Natural killer cell (primary cell): ENCODE results near the gene MUC5AC. TPM values are rescaled to one million over a fixed set of nuclear protein-coding genes. Genes with fewer than 3 reads are reported as not detected.

ENCODE experiments used
- ATAC-seq, 3 donors: fragments of 150-1000 bp in 2 of 3; fragments of 200-7000 bp in 1 of 3; cut with Tn5 transposase; 1 replicate in 1 of 3; 2 replicates in 2 of 3; pipeline ENCODE4 v1.10.0; 2021; ENCODE audit warnings: mild to moderate bottlenecking in 2 of 3, moderate library complexity in 2 of 3
- DNase-seq, 2 donors: peaks; one replicate each; pipeline versions ENCODE4 v3.0.0 to v3.0.0-alpha.2; 2013 to 2021; ENCODE audit warnings: mixed read lengths in 1 of 2
- H3K27ac ChIP-seq: one replicate; pipeline ENCODE4 v1.5.1; 2013; ENCODE audit warnings: mild to moderate bottlenecking, low read length
- H3K27me3 ChIP-seq: one replicate; pipeline ENCODE4 v1.6.1; 2013; ENCODE audit warnings: low read length; ENCODE audit not compliant: control insufficient read depth, insufficient read depth
- H3K36me3 ChIP-seq: one replicate; pipeline ENCODE4 v1.6.1; 2013; ENCODE audit warnings: low read length; ENCODE audit not compliant: control insufficient read depth, insufficient read depth
- H3K4me1 ChIP-seq: one replicate; pipeline ENCODE4 v1.6.1; 2013; ENCODE audit warnings: low read length; ENCODE audit not compliant: control insufficient read depth, insufficient read depth
- H3K4me3 ChIP-seq: one replicate; pipeline ENCODE4 v1.5.1; 2013; ENCODE audit warnings: low read length
- H3K9me3 ChIP-seq: one replicate; pipeline ENCODE4 v1.6.1; 2013; ENCODE audit warnings: low read length; ENCODE audit not compliant: control insufficient read depth, insufficient read depth
- H3K27ac Mint-ChIP-seq, 2 donors: one replicate each; pipeline ENCODE4 v1.8.0; 2022; ENCODE audit warnings: mild to moderate bottlenecking in 2 of 2, mixed read lengths in 2 of 2, moderate library complexity in 1 of 2
- H3K27me3 Mint-ChIP-seq, 2 donors: one replicate each; pipeline ENCODE4 v1.8.0; 2022; ENCODE audit warnings: low read depth in 2 of 2, mixed read lengths in 2 of 2
- H3K36me3 Mint-ChIP-seq: one replicate; pipeline ENCODE4 v1.8.0; 2022; ENCODE audit warnings: mixed read lengths
- H3K4me1 Mint-ChIP-seq, 2 donors: one replicate each; pipeline ENCODE4 v1.8.0; 2022; ENCODE audit warnings: mixed read lengths in 2 of 2
- H3K4me3 Mint-ChIP-seq: one replicate; pipeline ENCODE4 v1.8.0; 2022; ENCODE audit warnings: mild to moderate bottlenecking, moderate library complexity, mixed read lengths
- H3K9me3 Mint-ChIP-seq, 2 donors: one replicate each; pipeline ENCODE4 v1.8.0; 2022; ENCODE audit warnings: mixed read lengths in 2 of 2
- CTCF ChIP-seq: fragments of 200-600 bp; IDR thresholded peaks from one replicate; pipeline ENCODE4 v1.8.0; 2022; ENCODE audit warnings: antibody characterized with exemption
- WGBS: methylation state at CpG from one replicate; pipeline ENCODE4 v1.1.7; 2013; ENCODE audit warnings: missing lambda C conversion rate; ENCODE audit not compliant: insufficient coverage; 5-methylcytosine and 5-hydroxymethylcytosine counted together
- intact Hi-C: fragments of 100-400 bp; cut with micrococcal nuclease; formaldehyde crosslinking; loops from one replicate; pipeline ENCODE4 v1.14.2; 2022
- total RNA-seq, 4 donors: library from RNA; stranded (reverse); fragments of 120-200 nt in 1 of 4; gene quantifications; one replicate each; pipeline versions ENCODE4 v1.2.3 to v1.2.4, GENCODE V29; 2013 to 2022

Gene MUC5AC
- total RNA-seq, 3 donors from 2014 or later (not counting 1 experiment from before 2014, with no cell fraction given), result not detected

- Mint-ChIP-seq H3K27me3 (no peaks in the 10 kb centered on the region), H3K4me1 (no peaks in the 10 kb centered on the region), H3K9me3 (no peaks in the 10 kb centered on the region), H3K36me3 (no peaks in the 10 kb centered on the region), H3K27ac (no peak overlapping the region), H3K4me3 (no peak overlapping the region)
- H3K4me3 ChIP-seq, result no peak overlapping the region
- H3K36me3 ChIP-seq, result no peaks in the 10 kb centered on the region
- H3K27ac ChIP-seq, result no peak overlapping the region
- no peaks in the 10 kb centered on the region for H3K27me3 ChIP-seq
- H3K9me3 ChIP-seq, result no peaks in the 10 kb centered on the region
- peak in 1 of 2 donors; percentile 11 for DNase-seq
- intact Hi-C loops, result no loop called here
- ATAC-seq, result no peak
- WGBS, result 87% methylated on average over 29 of the region's 29 CpGs
- H3K4me1 ChIP-seq, result no peaks in the 10 kb centered on the region
- no peak for TF ChIP-seq CTCF
Measured at GRCh38 chr11:1197431-1197885, 39.7 kb downstream of the MUC5AC start.

- no peaks in the 10 kb centered on the region for H3K9me3 ChIP-seq
- H3K27me3 ChIP-seq, result no peaks in the 10 kb centered on the region
- no peaks in the 10 kb centered on the region for H3K4me1 Mint-ChIP-seq
- 78% methylated on average over 33 of the region's 33 CpGs for WGBS
- H3K4me3 ChIP-seq, result no peak overlapping the region
- peaks cover 3% of the 10 kb centered on the region for H3K4me1 ChIP-seq
- ATAC-seq (no peak), DNase-seq (no peak)
- no peaks in the 10 kb centered on the region for H3K9me3 Mint-ChIP-seq
- H3K36me3 ChIP-seq, result no peaks in the 10 kb centered on the region
- TF ChIP-seq CTCF, result no peak
- intact Hi-C loops, result no loop called here
- H3K36me3 Mint-ChIP-seq, result no peaks in the 10 kb centered on the region
- H3K4me3 Mint-ChIP-seq, result no peak overlapping the region
- H3K27ac Mint-ChIP-seq, result no peak overlapping the region
- no peaks in the 10 kb centered on the region for H3K27me3 Mint-ChIP-seq
- no peak overlapping the region for H3K27ac ChIP-seq
Measured at GRCh38 chr11:1197886-1198560, 40.3 kb downstream of the MUC5AC start.

GRCh38 chr11:1198561-1199240 lies 40.9 kb downstream of the MUC5AC start:
- H3K36me3 Mint-ChIP-seq, result no peaks in the 10 kb centered on the region
- intact Hi-C loops, result no loop called here
- no peaks in the 10 kb centered on the region for H3K9me3 Mint-ChIP-seq
- no peak overlapping the region for H3K27ac Mint-ChIP-seq
- no peak overlapping the region for H3K27ac ChIP-seq
- no peaks in the 10 kb centered on the region for H3K27me3 ChIP-seq
- H3K27me3 Mint-ChIP-seq, result no peaks in the 10 kb centered on the region
- ATAC-seq (no peak), DNase-seq (no peak)
- no peak overlapping the region for H3K4me3 ChIP-seq
- TF ChIP-seq CTCF, result no peak
- no peak overlapping the region for H3K4me3 Mint-ChIP-seq
- no peaks in the 10 kb centered on the region for H3K9me3 ChIP-seq
- peaks cover 7% of the 10 kb centered on the region for H3K4me1 ChIP-seq
- H3K36me3 ChIP-seq, result no peaks in the 10 kb centered on the region
- H3K4me1 Mint-ChIP-seq, result no peaks in the 10 kb centered on the region
- WGBS, result 74% methylated on average over 26 of the region's 26 CpGs
